GM19468 (cell line): Measurements from ENCODE around the gene PDPN.

Experiments used
- ATAC-seq: cut with Tn5 transposase; IDR thresholded peaks from one replicate; pipeline ENCODE4 v1.9.1; 2021; ENCODE audit warnings: mild to moderate bottlenecking, moderate library complexity, moderate number of reproducible peaks; ENCODE audit not compliant: unreplicated experiment; ENCODE audit errors: extremely low read depth

The PDPN gene

DNA sequence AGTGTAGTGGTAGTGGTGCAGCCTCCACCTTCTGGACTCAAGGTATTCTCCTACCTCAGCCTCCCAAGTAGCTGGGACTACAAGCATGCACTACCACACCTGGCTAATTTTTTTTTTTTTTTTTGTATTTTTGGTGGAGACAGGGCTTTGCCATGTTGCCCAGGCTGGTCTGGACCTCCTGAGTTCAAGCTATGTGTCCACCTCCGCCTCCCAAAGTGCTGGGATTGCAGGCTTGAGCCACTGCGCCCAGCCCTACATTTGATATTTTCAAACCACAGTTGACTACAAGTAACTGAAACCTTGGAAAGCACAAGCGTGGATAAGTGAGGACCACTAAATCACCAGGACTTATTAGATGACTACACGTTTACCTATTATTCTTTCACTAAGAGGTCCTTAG lies 10.0 kb upstream of the PDPN start:
- no peak for ATAC-seq

DNA sequence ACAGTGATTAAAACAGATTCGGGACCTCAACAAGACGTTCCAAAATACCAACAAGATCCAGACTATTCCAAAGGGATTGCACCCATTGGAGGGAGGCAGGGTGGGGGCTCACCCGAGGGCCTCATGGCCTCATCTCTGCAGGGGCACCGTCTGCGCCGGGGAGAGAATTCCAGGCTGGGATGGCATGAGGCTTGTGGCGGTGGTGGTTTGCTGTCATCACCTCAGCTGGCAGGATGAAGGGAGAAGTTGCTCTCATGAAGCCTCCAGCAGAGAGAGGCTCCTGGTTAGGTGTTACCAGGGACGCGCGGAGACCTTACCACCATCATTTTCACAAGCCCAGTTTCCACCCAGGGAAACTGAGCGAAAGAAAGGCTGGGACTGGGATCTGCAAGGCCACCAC lies 6.7 kb upstream of the PDPN start:
- no peak for ATAC-seq

DNA sequence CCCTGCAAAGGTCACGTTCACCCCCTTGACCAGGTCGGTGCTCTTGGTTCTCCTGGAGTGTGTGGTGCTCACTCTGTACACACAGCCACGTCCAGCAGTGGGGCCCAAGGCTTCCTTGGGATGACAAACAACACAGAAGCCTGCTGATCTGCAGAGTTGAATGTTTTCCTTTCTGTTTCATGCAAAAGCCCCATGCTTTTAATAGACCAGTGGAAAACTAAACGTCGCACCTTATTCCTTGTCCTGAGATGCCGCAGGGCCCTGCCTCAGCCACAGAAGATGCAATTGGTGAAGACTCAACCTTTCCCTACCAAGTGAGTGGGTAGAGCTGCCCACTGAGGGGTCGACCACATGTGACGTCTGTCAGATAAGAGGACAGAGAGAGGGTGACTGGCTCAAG lies 5.8 kb upstream of the PDPN start:
- no peak for ATAC-seq

DNA sequence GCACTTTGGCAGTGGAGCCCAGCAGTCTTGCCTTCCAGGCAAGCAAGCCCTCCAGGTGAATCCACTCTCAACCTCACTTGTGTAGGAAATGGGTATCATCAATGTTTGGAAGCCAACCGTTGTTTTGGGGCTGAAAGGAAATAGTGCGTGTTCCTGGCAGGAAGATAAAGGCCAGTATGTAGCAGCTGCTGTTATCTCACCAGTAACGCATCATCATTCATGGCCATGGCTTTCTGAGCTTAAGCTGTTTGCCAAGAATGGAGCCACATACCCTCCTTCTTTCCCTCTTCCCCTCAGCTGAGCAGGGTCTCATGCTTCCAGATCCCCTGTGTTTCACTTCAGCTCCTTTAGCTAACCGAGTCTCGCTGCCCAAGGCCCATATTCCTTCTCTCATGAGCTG lies 2.2 kb upstream of the PDPN start:
- no peak for ATAC-seq

DNA sequence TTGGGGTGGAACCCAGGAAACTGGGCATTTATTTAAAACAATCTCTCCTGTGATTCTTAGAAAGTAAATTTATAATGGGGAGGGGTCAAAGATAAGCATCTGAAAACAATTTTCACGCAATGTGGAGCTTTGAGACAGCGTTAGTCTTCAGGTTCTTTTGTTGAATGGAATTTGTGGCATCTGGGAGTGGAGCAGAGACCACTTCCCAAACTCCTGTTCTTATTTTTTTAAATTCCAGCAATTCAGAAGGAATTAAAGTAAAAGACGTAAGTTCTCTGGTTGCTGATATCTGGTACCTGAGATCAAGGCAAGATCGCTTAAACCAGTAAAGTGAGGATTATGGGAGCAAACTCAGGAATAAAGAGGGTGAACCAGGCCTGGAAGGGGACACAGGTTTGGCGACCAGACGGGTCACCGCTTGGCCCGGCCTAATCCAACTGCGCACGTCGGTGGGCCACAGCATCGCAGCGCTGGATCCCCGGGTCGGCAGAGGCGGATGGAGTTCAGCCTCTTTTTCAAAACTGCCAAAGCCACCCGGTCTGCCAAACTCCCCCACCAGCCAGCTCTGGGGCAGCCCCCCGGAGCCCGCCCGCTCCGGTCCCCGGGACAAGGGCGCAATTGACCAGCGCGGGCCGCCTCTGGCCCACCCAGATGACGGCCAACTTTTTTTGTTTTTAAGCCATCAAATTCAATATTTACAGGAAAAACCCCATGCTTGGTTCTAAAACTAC lies 754 bp upstream of the PDPN start:
- ATAC-seq, result no peak

DNA sequence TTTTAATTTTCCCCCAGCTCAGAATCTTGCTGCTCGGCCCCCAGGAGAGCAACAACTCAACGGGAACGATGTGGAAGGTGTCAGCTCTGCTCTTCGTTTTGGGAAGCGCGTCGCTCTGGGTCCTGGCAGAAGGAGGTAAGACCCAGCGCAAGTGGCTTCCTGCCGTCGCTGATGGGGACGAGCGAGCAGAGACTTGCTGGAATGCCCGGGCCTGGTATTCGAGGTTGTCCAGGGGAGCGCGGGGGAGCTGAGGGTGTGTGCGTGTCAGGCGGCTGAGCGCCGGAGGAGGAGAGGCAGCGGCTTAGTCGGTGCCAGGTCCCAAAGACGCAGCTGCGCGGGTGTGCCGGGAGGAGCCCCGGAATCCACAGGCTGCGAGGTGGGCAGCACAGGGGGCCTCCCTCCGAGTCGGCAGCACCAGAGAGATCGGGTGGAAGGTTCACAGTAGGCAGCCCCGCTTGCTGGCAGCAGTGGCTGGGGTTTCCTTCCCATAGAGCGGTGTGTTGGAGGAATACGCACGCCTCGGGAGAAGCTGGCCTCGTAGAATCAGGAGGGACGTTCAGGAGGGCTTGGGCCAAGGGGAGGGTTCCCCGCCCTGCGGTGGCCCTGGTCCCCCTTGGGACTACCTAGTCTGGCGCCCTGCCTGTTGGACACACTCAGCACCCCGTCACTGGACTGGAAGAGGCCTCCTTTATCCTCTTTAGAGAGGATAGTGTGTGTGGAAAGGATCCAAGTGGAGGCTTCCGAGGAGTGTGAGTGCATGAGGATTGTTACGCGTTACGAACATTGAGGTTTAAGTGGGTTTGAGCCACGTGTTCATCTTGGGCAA lies 547 bp downstream of the PDPN start:
- no peak for ATAC-seq

DNA sequence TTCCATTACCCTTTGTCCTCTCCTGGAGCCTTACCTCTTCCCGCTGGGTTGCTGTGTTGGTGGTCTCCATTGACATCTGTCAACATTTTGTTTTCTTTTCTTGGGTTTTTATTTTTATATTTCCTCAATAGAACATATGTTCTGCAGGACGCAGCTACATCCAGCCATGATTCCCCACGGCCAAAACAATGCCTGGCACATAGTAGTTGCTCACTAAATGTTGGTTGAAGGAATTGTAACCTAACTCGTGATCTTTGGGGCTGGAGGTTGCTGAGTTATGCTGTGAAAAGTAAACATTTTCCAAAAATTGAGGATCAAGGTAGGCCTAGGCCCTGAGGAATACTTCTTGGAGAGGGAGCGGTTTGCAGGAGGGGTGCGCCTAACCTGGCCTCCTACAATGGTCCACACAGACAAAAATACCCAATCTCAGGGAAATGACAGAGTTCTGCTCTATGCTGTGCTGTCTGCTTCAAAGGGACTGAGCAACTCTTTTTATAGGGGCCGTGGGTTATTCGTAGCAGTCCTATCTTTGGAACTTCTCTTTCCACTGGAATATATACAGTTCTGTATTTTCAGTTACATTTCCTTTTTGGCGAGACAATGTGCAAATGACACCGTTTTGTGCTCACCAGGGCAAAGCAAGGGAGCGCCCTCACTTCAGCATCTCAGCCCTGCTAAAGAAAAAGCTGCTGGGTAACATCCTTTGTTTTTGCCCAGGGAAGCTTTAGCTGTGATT lies 1.4 kb downstream of the PDPN start:
- no peak for ATAC-seq

DNA sequence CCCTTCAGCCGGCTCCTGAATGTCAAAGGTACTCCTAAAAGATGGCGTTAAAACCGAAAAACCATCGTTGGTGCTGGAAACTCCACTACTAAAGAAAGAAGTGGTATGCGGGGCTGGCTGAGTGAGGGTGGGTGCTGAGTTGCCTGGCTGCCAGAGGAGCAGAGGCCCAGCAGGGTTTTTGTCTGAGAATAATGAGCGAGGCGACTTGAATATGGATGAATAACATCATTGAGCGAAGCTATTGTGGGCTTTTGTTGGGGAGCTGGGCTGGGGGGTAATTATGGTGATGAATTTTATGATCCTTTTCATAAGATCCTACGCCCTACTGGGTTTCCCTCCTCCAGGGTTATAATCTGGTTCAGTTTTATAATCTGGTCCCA lies 2.0 kb downstream of the PDPN start:
- ATAC-seq, result no peak

DNA sequence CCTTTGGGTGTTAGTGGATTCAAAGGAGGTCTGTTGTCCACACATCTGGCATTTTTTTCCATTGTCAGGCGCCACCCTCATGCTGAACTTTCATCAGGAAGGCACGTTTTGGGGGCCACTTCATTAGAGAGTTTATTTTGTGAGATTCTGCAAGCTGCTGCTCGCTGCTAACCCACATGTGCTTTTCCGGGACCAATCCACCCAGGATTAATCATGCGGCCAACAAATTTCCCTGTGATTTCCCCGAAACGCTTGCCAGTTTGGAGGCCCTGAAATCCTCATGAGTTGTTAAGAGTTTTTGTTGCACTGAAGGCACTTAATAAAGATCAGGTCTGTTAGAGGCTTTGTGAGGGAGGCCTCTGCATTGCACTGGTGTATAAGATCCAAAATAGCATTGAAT lies 2.4 kb downstream of the PDPN start:
- no peak for ATAC-seq

DNA sequence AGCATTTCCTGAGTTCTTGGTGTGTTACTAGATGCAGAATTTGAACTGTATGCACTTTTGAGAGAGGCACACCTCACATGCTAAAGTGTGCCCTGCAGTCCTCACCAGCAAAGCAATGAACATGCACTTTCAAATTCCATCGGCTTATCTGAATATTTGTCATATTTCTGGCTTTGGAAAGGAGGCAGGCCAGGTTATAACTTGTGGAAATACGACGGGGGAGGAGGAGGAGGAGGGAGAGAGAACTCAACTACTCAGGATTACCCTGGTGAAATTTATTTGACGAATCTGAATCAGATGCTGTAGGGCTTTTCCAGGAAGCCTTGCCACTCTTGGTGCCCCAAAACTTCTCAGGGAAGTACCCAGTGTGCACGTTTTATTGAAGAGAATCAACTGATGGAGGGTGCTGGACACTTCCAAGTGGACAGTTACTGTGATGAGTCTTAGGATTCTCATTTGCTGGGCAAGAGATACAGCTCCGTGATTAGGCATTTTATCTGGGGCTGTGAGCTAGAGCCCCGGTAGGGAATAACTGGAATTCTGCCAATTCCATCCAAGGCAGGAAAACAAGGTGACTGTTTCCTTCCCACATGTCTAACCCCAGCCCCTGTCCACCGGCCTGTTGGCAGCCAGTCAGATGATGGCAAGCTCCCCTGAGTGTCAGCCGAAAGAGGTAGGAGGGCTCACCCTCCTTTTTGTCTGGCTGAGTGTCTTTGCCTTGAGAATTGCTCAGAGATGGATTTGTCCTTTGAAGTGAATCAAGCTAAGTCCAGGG lies 3.8 kb downstream of the PDPN start:
- ATAC-seq, result no peak

DNA sequence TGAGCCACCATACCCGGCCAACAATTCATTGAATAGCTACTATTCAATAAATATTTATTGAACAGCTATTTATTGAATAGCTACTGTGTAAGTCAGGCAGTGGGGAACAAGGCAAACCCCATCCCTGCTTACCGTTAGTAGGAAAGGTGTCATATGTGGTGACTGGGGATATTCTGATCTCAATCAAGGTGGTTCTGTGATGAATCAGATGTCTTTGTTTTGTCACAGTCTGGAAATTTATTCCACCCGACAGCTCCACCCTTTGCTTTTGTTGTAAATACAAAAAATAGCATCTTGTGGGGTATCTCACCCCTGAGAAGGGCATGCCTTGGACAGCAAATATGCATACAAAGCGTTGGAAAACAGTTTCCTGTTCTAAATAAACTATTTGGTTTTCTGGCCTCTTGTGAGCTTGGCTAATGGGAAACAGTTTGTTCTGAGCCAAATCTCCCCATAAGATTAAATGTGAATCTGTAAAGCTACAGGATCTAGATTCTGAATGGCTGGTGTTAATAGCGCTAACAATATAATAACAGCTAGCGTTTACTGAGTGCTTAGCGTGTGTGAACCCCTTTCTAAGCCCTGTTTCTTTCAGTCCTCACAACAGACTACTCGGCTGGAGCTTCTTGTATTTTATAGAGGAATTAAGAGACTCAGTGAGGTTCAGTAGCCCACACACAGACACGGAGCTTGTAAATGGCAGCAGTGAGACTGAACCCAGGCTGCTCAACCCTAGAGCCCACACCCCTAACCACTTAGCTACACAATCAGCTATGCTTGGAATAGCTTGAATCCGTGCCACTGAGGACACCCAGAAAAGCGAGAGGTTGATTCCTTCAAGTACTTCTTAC lies 5.5 kb downstream of the PDPN start:
- ATAC-seq, result no peak

DNA sequence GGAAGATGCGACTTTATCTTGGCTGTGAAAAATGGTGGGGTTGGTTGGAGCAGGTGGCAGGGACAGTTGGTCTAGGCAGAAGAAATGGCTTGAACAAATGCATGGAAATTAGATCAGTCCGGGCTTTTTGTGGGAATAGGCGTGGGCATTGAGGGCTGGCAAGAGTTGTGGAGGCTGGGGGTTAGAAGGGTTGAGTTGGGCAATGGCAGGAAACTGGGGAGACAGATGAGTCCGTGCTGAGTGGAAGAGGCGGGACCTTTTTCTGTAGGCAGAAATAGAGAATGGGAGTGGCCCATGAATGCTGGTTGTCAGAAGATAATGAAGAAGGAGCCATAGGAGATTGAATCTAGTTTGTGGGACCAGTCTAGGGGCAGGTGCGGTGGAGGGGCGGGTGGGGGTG lies 6.9 kb downstream of the PDPN start:
- no peak for ATAC-seq

DNA sequence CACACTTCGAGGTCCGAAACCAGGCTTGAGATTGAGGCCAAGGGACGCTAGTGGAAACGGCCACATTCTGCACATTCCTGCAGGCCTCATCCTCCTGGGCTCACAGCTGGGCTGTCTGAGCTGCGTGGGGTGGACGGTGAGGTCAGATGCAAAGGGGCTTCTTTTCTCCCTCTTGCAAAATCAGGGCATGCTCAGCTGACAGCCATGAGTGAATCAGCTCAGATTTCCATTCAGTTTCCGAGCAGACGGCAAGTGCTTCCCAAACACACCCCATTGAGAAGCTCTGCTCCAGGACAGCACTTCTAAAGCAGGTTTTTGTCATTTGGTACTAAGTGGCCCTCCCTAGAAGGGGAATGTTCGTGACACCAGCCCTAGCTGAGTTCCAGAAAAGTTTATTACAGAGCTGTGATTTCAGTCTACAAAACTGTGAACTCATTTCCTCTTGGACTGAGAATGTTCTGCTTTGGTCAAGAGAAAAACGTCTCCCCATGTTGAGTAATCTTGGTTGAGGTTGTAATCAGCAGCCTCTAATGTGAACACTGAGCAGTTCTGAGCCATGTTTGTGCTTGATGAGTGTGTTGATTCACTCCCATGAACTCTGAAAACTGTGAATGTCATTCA lies 10.0 kb downstream of the PDPN start:
- ATAC-seq, result no peak

DNA sequence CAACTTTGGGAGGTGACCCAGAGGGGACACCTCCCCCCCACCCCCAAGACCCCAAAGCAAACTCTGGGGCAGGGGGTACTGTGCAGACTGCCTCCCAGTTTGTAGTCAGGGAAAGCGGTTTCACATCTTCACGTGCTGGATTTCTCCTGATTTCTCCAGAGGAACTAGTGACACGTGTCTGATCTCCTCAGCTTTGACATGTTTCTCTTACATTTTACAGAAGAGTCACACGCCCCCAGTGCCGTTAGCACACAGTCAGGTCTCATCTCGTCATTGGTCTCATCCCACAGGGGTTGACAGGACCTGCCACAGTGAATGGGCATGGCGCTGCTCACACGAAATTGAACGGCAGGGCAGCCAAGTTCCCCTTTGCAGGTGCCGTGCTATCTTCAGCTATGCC lies 11.8 kb downstream of the PDPN start:
- no peak for ATAC-seq

DNA sequence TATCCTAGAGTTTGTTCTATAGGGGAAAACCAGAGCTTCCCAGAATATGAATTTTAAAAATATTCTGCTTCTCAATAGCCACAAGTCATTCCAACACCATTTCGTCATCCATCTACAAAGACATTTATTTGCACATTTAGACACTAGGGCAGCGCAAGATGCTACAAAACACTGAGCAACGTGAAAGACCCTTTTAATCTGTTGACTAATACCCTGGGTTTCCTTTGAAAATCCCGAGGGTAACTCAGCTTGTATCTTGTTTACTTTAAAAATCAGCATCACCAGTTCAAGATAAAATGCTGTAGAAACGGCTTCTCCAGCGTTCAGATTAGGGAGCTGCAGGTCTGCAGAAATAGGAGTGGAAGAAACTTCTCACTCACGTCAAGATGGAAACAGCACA lies 13.5 kb downstream of the PDPN start:
- ATAC-seq, result no peak

DNA sequence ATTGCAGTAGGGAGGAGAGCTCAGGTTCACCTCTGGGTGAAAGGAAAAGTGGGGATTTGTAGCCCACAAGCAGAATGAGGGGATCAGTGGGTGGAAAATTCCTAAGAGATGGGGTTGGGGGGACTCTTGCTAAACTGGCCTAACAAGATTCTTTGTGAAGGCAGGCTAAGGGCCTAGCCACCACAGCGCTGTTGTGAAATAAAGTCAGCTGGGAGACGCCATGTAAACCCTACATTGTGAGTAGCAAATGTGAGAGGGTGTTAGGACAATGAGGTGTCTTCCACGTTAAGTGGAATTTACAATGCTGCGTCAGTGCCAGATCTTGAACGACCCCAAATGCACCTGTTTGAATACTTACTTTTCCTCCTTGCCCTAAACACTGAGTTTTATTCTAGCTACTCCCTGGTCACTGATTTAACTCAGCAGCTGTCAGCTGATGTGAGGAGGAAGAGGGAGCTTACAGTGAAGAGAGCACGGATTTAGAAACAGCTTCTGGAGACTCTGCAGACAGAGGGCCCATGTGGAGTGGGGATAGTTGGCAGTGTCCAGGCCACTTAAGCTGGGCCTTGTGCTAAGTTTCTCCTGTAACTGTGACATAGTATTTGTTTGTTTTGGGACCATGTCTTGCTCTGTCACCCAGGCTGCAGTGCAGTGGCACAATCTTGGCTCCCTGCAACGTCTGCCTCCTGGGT lies 17.3 kb downstream of the PDPN start:
- no peak for ATAC-seq

DNA sequence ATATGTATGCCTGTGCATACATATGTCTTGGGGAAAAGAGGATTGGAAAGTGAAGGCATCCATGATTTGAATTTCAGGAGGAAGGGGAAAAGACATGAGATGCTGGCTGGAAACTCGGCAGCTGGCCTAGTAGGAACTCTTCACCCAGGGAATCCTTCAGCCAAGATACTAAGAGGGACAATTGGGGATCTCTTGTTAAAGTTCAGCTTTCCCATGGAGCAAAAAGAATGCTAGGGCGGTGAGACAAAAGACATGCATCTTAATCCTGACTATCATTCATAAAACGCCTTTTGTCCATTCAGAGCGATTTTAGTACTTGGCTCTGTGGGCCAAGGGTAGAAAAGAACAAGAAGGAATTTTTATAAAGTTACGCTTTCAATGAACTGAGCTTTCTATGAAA lies 20.5 kb downstream of the PDPN start:
- no peak for ATAC-seq

DNA sequence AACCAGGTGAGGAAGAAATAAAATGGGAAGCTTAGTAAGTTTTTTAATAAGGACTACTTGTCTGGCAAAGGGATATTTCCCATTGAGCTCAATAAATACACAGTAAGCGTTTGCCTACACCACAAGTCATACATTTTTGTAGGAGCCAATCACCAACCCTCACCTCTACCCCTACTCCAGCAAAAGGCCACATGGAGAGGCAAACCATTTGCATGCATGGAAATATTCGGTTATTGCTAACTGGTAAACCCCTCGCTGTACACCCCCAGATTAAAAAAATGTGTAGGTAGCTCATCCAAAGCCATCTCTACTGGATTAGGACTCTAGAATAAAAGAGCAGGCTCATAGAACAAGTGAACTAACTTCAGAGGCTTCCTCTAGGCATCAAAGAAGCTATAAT lies 21.1 kb downstream of the PDPN start:
- no peak for ATAC-seq

DNA sequence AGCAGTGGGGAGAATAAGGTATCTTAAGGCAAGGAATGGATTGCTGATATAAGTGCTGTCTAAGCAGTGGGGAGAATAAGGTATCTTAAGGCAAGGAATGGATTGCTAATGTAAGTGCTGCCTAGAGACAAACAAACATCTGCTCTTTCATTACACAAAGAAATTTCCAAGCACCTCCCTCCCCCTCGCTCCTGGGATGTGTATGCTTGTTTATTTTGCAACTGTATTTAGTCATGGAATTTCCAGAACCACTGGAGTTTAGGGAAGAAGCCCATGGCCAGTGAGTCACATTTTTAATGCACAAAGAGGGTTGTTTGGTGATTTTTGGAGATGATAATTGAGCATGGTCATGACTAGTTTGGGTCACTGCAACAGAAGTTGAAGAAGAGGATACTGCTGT lies 21.5 kb downstream of the PDPN start:
- ATAC-seq, result no peak
